ENCODE data around the gene DEAF1. TPM values are rescaled to one million over a fixed set of nuclear protein-coding genes. Genes with fewer than 3 reads are reported as not detected.

DEAF1 gene
- total and polyA plus RNA-seq, 10 of the 15 experiments (the other 5 are each of a cell fraction or from before 2014, with no cell fraction given): 0.68 to 51.3 (median 25.9) TPM

- TF ChIP-seq USF1 (IDR thresholded peaks at IDR 0.05; ENCODE audit: borderline replicate concordance, extremely low read length, insufficient read depth, low read depth, low read length): no peak
These were observed 70.1 kb downstream of the DEAF1 start, which contains the start of gene CDHR5 (continued) for GRCh38 chr11:624705-625635.

DNA sequence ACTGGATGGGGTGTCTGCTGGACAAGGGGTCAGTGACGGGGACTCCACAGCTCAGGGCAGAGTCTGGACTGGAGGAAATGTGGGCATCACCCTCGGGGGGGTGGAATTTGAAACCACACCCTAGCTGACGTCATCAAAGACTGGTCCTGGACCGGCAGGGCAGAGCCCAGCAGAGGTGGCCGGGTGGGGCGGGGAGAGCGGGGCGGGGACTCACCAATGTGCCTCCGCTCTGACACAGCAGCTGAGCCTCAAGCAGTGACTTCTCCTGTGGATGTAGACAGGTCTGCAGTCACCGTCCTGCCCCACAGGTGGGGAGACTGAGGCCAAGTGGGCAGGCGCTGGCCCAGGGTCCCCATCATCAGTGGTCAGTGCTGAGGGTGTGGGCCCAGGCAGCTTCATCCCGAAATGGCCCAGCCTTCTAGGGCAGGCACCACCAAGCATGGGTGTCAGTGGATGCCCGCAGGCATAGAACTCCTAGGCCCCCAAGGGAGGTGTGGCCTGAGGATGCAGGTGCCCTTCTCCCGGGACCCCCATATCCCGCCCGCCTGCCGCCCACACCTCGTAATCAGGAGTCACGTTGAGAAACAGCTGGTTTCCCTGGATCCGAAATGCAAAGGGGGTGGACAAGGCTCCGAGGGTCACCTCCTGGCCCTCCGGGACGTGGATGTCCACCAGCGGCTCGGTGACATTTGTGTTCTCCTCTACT is 70.9 kb downstream of the DEAF1 start:
- H3K79me2 ChIP-seq (ENCODE audit: control insufficient read depth, insufficient read depth, low read length): no peaks in the 10 kb centered on the region
- H4K20me1 ChIP-seq (ENCODE audit: control insufficient read depth, insufficient read depth): no peaks in the 10 kb centered on the region
- intact Hi-C loops (cut with micrococcal nuclease; ENCODE audit: unreplicated experiment) (no loop called here), in situ Hi-C loops (cut with MboI) (no loop called here)
- ChIA-PET POLR2A (no interaction called here), RAD21 (ENCODE audit: unreplicated experiment) (no interaction called here), SMC1A (ENCODE audit: uncharacterized antibody, unreplicated experiment) (no interaction called here), CTCF (no interaction called here)
- no peak overlapping the region for H3K4me2 ChIP-seq (ENCODE audit: control insufficient read depth, insufficient read depth)
- BruUV-seq (replicated peaks): no TSS peak
- peaks cover 11% of the 10 kb centered on the region for H3K4me1 ChIP-seq (ENCODE audit: control insufficient read depth, insufficient read depth, low read length)
- no peak for TF ChIP-seq BMI1 (IDR thresholded peaks at IDR 0.05; ENCODE audit: borderline replicate concordance)
- no peak for TF ChIP-seq SP1 (IDR thresholded peaks at IDR 0.05; ENCODE audit: low read depth, low read length)
- TF ChIP-seq NBN (IDR thresholded peaks at IDR 0.05): no peak
- TF ChIP-seq CREM (IDR thresholded peaks at IDR 0.05; ENCODE audit: low read depth): no peak
- TF ChIP-seq CEBPB (IDR thresholded peaks at IDR 0.05; ENCODE audit: borderline replicate concordance in 1 of 2, low read depth in 2 of 2, low read length in 2 of 2): no peak
- no peak for TF ChIP-seq JUNB (IDR thresholded peaks at IDR 0.05)
- H3K9me3 ChIP-seq (replicated peaks; ENCODE audit: control insufficient read depth, insufficient read depth, low read length): no peaks in the 10 kb centered on the region
- no peaks in the 10 kb centered on the region for H3K36me3 ChIP-seq (ENCODE audit: control insufficient read depth in 2 of 2, insufficient read depth in 2 of 2, low read length in 1 of 2)
- FAIRE-seq (no peak), ATAC-seq (no peak), DNase-seq (ENCODE audit: low read depth, low spot score) (no peak)
- no peak overlapping the region for H2AFZ ChIP-seq (ENCODE audit: control insufficient read depth, low read depth, low read length)
- no peak overlapping the region for H3K9ac ChIP-seq (ENCODE audit: control insufficient read depth, insufficient read depth, low read length)
- H3K27me3 ChIP-seq (replicated peaks in 1 of 2; ENCODE audit: control insufficient read depth in 2 of 2, insufficient read depth in 2 of 2, low read length in 1 of 2): no peaks in the 10 kb centered on the region
- 60% methylated on average over 19 of the region's 25 CpGs for WGBS (ENCODE audit: insufficient coverage, insufficient replicate concordance, low lambda C conversion rate, missing lambda C conversion rate)
- H3K4me3 ChIP-seq: no peak overlapping the region
- H3K27ac ChIP-seq (ENCODE audit: control insufficient read depth, insufficient read depth): no peak overlapping the region

Measured in GM12878 (cell line).